ENCODE measurements around the gene ARHGAP27.

ARHGAP27 gene

DNA sequence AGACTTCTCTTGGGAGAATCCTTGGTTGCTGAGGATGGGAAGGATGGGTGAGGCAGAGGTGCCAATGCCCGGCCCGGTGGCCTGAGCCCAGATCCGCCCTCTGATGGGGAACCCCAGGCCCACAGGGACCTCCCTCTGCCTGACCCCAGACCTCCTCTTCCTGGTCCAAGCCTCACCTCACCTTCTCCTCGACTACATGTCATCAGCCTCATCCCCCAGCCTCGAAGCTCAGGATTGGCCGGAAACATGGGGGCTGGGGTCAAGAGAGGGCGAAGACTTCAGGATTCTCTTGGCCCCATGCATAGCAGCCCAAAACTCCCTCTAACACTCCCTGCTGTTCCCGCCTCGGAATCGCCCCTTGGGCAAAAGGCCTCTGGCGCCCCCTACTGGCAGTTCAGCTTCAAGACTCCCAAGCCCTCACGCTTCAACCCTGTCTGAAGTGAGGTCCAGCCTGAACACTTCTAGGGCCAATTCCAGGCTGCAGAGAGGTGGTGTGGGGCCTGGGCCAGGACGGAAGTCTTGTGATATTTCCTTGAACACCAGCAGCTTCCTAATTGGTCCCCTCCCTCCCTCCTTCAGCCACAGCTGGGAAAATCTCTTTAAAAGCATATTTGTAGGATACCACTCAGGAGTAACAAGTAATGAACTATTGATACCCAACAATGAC is 47.2 kb downstream of the ARHGAP27 start:
- peak; percentile 88 for DNase-seq (ENCODE audit: low spot score)

DNA sequence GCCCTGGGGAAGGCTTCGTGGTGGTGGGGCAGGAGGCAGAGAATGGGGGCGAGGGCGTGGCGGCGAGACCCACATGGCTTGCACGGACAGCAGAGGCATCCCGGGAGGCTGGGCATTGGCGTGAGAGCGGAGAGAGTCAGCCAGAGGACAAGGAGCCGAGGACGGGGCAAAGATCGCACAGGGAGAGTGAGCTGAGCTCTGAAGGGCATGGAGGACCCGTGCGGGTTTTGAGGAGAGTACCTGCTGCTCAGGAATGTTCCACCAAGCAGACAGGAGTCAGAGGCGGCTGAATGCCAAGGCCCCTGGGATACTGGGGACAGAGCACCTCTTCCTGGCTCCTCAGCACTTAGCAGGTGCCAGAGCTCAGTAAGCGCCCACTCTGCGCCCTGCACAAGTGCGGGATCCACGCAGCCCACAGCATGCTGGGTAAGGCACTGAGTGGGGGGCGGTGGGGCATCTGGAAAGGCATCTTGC is 47.8 kb downstream of the ARHGAP27 start:
- no peak for DNase-seq (ENCODE audit: low spot score)

DNA sequence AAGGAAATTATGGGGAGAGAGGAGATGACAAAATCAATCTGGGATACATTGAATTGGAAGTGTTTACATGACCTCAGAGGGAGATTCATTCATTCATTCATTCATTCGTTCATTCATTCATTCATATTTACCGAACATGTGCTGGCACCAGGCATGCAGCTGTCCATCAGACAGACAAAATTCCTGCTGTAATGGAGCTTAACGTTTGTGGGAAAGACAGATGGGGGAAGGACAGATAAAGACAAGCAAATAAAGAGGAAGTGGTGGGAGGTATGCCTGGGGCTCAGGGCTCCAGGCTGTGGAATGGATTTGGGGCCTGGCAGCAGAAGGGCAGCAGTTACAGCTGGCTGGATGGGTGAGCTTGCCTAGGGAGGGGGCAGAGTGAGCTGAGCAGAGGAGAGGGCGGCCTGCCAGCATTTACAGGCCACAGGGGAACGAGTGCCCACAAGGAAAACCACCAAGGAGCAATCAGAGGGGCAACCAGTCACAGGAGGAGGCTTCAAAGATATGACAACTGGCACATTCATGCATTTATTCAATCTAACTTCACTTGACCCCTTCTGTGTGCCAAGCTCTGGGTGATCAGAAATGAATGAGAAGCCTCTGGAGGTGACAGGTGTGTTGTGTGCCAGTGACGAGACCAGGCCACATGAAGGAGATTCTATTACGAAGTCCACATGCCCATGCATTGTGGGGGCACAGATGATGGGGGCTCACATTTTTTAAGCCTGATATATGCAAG is 48.5 kb downstream of the ARHGAP27 start:
- DNase-seq (ENCODE audit: low spot score), result no peak

GRCh38 chr17:45383003-45383402 is 49.7 kb downstream of the ARHGAP27 start:
- no peak for DNase-seq (ENCODE audit: low spot score)

DNA sequence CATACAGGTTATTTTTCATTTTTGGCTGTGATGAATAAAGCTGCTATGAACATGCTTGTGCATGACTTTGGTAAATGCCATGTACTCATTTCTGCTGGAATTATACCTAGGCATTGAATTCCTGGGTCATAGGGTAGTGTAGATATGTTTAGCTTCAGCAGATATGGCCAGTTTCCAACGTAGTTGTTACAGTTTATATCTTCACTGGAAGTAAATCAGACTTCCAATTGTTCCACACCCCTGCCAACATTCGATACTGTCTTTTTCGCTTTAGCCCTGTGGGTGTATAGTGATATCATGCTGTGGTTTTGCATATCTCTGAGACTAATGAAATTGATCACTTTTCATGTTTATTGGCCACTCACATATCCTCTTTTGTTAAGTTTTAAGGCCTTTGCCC is 50.4 kb downstream of the ARHGAP27 start:
- no peak for DNase-seq (ENCODE audit: low spot score)

GRCh38 chr17:45380991-45381390 is 51.7 kb downstream of the ARHGAP27 start:
- DNase-seq (ENCODE audit: low spot score), result no peak

GRCh38 chr17:45380046-45380765 is 52.5 kb downstream of the ARHGAP27 start:
- no peak for DNase-seq (ENCODE audit: low spot score)

GRCh38 chr17:45377401-45377800 is 55.3 kb downstream of the ARHGAP27 start:
- DNase-seq (ENCODE audit: low spot score), result no peak

GRCh38 chr17:45376171-45377005 is 56.3 kb downstream of the ARHGAP27 start:
- peak; percentile 55 for DNase-seq (ENCODE audit: low spot score)

- no peak for DNase-seq (ENCODE audit: low spot score)
These were observed 58.2 kb downstream of the ARHGAP27 start for GRCh38 chr17:45374501-45374900.

- no peak for DNase-seq (ENCODE audit: low spot score)
These were observed 60.3 kb downstream of the ARHGAP27 start for GRCh38 chr17:45372325-45372869.

DNA sequence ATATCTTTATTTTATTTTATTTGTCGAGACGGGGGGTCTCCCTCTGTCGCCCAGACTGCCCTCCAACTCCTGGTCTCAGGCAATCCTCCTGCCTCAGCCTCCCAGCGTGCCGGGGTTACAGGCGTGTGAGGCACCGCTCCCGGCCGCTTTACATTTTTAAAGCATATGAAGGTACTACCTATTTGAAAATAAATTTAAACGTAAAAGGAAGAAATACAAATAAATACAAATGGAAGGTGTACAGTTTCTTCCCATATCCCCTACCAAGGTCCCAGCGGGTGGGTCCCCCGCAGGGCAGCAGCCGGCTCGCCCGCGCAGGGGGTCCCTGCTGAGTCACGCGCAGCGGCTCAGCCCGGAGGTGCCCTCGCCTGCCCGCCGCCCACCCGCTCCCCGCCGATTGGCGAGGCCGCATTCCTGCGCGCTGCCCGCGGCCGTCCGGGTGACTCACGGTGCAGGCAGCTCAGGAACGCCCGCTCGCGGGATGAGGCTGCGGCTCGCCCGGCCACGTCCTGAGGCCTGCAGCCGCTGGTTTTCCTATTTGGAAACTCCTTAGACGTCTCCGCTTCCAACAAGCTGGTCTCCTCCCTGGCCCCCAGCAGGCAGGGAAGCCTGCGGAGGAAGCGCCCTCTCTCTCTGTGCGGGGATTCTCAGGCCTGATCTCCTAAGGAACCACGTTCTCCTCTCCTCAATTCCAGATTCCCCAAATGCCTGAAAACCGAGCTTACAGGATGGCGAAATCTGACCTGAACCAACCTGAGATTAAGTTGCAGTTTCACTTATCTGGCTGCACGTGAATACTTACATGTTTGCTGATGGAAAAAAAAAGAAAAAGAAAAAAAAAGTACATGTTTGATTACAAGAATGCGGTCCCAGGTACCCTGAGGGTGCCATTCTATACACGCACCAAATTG is 61.0 kb downstream of the ARHGAP27 start:
- DNase-seq (ENCODE audit: low spot score), result peak; percentile 96

GRCh38 chr17:45370949-45371413 is 61.7 kb downstream of the ARHGAP27 start:
- DNase-seq (ENCODE audit: low spot score), result no peak

DNA sequence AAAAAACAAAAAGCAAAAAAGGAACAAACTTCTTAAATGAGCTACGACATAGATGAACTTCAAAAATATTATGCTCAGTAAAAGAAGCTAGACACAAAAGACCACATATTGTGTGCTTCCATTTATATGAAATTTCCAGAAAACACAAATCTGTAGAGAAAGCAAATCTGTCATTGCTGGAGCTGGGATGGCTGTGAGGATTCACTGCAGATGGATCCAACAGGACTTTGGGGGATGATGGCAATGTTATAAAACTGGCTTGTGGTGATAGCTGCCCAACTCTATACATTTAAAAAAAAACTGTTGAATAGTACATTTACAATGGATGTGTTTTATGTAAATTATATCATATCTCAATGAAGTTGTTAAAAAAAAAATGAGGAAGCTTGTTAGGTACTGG is 63.2 kb downstream of the ARHGAP27 start:
- DNase-seq (ENCODE audit: low spot score), result no peak

GRCh38 chr17:45368651-45369050 is 64.0 kb downstream of the ARHGAP27 start:
- no peak for DNase-seq (ENCODE audit: low spot score)

- no peak for DNase-seq (ENCODE audit: low spot score)
These were observed 65.5 kb downstream of the ARHGAP27 start for GRCh38 chr17:45367216-45367615.

GRCh38 chr17:45366691-45367090 is 66.0 kb downstream of the ARHGAP27 start:
- DNase-seq (ENCODE audit: low spot score), result no peak

DNA sequence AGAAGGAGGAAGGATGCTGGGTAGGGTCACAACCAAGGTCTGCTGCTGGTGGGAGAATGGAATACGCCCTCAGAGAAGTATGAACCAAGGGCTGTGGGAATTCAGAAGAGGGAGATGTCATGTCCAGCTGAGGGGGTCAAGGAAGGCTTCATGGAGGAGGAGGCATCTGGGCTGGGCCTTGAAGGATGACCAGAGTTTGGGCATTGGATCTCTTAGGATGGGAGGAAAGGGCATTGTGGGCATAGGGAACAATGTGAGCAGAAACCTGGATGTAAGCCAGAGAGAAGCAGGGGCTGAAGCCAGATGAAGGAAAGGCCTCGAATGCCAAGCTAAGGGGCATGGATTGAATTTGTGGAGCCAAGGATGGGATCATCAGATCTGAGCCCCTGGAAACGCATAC is 66.6 kb downstream of the ARHGAP27 start:
- no peak for DNase-seq (ENCODE audit: low spot score)

DNA sequence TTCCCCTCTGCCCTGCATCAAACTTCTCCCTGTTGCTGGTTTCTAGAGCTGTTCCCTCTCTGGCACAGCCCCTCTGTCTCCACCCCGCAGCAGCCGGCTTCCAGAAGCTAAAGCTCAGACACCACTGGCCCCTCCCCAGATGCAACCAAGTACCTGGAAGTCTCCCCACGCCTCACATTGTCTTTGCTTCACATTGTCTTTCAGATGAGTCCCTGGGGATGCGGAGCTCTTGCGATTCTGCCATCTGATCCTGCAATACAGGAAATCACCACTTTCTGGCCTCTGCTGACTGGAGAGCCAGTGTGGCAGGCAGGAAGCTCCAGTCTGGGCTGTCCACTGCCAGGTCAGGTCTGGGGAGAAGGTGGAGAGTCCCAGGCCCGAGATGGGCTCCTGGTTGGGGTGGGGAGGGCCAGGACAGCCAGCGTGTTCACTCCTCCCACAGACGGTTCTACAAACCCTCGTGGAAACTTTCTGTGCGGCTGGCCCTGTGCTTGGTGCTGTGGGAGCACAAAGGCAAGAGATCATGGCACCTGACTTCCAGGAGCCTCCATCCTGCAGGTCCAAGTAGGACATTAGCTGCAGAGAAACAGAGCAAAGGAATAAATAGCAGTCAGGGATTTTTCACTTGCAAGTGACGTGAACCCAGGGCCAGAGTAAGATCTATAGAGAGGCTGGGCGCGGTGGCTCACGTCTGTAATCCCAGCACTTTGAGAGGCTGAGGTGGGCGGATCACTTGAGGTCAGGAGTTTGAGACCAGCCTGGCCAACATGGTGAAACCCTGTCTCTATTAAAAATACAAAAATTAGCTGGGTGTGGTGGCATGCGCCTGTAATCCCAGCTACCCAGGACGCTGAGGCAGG is 67.9 kb downstream of the ARHGAP27 start:
- DNase-seq (ENCODE audit: low spot score), result peak; percentile 85

DNA sequence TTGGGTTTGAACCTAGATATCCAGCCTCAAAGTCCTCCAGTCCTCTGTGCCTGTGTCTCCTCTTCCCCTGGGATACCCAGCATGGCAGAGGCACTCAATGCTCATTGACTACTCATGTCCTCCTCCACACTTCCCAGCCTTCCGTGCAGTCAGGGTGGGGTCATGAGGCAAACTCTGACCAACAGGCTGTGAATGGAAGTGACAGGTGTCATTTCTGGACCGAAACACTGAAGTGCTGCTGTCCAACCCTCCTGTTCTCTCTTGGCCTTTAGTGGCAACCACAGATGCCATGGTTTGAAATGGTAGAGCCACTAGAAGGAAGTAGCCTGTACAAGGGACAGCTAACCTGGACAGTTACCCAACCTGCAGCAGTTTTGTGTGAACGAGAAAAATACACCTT is 69.2 kb downstream of the ARHGAP27 start:
- no peak for DNase-seq (ENCODE audit: low spot score)

Measured in iPS-NIHi11 (cell line).